A673 (cell line): Measurements from ENCODE around the gene PARP11. TPM values are rescaled to one million over a fixed set of nuclear protein-coding genes. Genes with fewer than 3 reads are reported as not detected.

Experiments used
- BruUV-seq: library from RNA; stranded (reverse); fragments of 400-500 nt; replicated peaks from 2 replicates; lab custom pipeline; 2021; lab: Mats Ljungman, UMichigan
- CTCF ChIA-PET: fragments of 300-600 bp; sonication (Branson Sonifier 250); formaldehyde crosslinking; loops from one replicate; lab custom pipeline; 2022; ENCODE audit warnings: antibody characterized with exemption; lab: Charles Lee
- POLR2A ChIA-PET: fragments of 300-600 bp; sonication (Branson Sonifier 250); formaldehyde crosslinking; loops from one replicate; lab custom pipeline; 2022; ENCODE audit warnings: antibody characterized with exemption; ENCODE audit not compliant: low non-redundant PET; lab: Charles Lee
- DNase-seq: peaks from one replicate; pipeline ENCODE4 v3.0.0-alpha.2; 2015; ENCODE audit warnings: low spot score
- H3K27ac ChIP-seq: fragments of 200-600 bp; sonication (generic); 2 replicates; pipeline ENCODE4 v1.5.1; 2016; ENCODE audit warnings: mixed run types, low read depth, mild to moderate bottlenecking, mixed read lengths, antibody characterized with exemption, low read length; ENCODE audit not compliant: poor library complexity, severe bottlenecking
- H3K27me3 ChIP-seq: fragments of 200-600 bp; sonication (generic); replicated peaks from 2 replicates; pipeline ENCODE4 v1.6.1; 2017; ENCODE audit warnings: mixed run types, low read depth, mild to moderate bottlenecking, mixed read lengths, antibody characterized with exemption, low read length; ENCODE audit not compliant: insufficient read depth, poor library complexity
- H3K36me3 ChIP-seq: fragments of 200-600 bp; sonication (generic); 2 replicates; pipeline ENCODE4 v1.6.1; 2016; ENCODE audit warnings: mixed run types, mild to moderate bottlenecking, mixed read lengths, antibody characterized with exemption, low read length; ENCODE audit not compliant: insufficient read depth, poor library complexity, severe bottlenecking
- H3K4me1 ChIP-seq: fragments of 200-600 bp; sonication (generic); 2 replicates; pipeline ENCODE4 v1.6.1; 2017; ENCODE audit warnings: mixed run types, mild to moderate bottlenecking, mixed read lengths, antibody characterized with exemption, low read length; ENCODE audit not compliant: insufficient read depth, poor library complexity, severe bottlenecking
- H3K4me3 ChIP-seq: fragments of 200-600 bp; sonication (generic); 2 replicates; pipeline ENCODE4 v1.5.1; 2016; ENCODE audit warnings: low read depth, mixed run types, mild to moderate bottlenecking, mixed read lengths, low read length; ENCODE audit not compliant: poor library complexity, severe bottlenecking
- H3K9me3 ChIP-seq: fragments of 200-600 bp; sonication (generic); 2 replicates; pipeline ENCODE4 v1.6.1; 2016; ENCODE audit warnings: mixed run types, low read depth, mild to moderate bottlenecking, mixed read lengths, antibody characterized with exemption, low read length; ENCODE audit not compliant: poor library complexity, severe bottlenecking
- CTCF ChIP-seq: fragments of 300-800, 200-600 bp; sonication (generic); conservative IDR thresholded peaks from 2 replicates; pipeline ENCODE4 v1.5.1; 2017; ENCODE audit warnings: low read depth, mild to moderate bottlenecking, antibody characterized with exemption, low read length, moderate library complexity, mixed read lengths
- EZH2 ChIP-seq: fragments of 200-600 bp; sonication (generic); IDR thresholded peaks from 2 replicates; pipeline ENCODE4 v1.6.1; 2017; ENCODE audit warnings: borderline replicate concordance, low read depth, mild to moderate bottlenecking, mixed read lengths, antibody characterized with exemption, low read length; ENCODE audit not compliant: poor library complexity, severe bottlenecking
- intact Hi-C: fragments of 100-400 bp; cut with micrococcal nuclease; formaldehyde crosslinking; loops from one replicate; pipeline ENCODE4 v1.10.0; 2022; ENCODE audit not compliant: unreplicated experiment
- total RNA-seq: library from RNA; stranded (reverse); gene quantifications from 2 replicates; pipeline ENCODE4 v1.2.3, GENCODE V29; 2021

The PARP11 gene
- total RNA-seq, 1 experiment from 2014 or later, result 7.7 TPM

DNA sequence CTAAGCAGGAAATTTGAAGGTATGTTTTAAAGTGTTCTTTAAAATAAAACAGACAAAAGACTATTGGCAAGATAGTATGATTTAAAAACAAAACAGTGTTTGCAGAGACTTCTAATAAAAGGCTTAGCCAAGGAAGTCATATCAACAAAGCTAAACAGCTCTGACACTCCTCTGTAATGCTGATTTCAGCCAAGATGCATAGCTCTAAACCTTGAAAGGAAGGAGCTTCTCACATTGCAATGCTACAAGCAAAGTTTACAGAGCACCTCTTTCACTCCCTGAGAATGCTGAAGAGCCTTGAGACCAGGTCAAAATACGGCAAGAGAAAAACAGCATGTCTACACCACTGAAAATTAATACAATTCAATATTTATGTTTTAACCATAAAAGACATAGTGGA lies 51.8 kb downstream of the PARP11 start:
- Histone ChIP-seq H3K27me3 (no peaks in the 10 kb centered on the region), H3K36me3 (no peaks in the 10 kb centered on the region), H3K4me3 (no peak overlapping the region), H3K9me3 (no peaks in the 10 kb centered on the region), H3K27ac (no peak overlapping the region), H3K4me1 (no peaks in the 10 kb centered on the region)
- ChIA-PET POLR2A (no interaction called here), CTCF (interaction anchor here (0.5 kb wide), 1 partner anchor 17 kb away, joined by 5 read pairs; no protein-coding TSS in a partner anchor)
- TF ChIP-seq EZH2, result no peak
- no peak for TF ChIP-seq CTCF
- intact Hi-C loops, result no loop called here
- DNase-seq, result no peak
- no TSS peak for BruUV-seq

- ChIA-PET POLR2A (no interaction called here), CTCF (no interaction called here)
- DNase-seq, result no peak
- H3K27me3 ChIP-seq, result no peaks in the 10 kb centered on the region
- no TSS peak for BruUV-seq
- H3K9me3 ChIP-seq, result no peaks in the 10 kb centered on the region
- H3K36me3 ChIP-seq, result no peaks in the 10 kb centered on the region
- intact Hi-C loops, result no loop called here
- no peak overlapping the region for H3K27ac ChIP-seq
- no peak for TF ChIP-seq EZH2
- TF ChIP-seq CTCF, result no peak
- H3K4me3 ChIP-seq, result no peak overlapping the region
- no peaks in the 10 kb centered on the region for H3K4me1 ChIP-seq
Observed at GRCh38 chr12:3820122-3820521, 53.1 kb downstream of the PARP11 start.

DNA sequence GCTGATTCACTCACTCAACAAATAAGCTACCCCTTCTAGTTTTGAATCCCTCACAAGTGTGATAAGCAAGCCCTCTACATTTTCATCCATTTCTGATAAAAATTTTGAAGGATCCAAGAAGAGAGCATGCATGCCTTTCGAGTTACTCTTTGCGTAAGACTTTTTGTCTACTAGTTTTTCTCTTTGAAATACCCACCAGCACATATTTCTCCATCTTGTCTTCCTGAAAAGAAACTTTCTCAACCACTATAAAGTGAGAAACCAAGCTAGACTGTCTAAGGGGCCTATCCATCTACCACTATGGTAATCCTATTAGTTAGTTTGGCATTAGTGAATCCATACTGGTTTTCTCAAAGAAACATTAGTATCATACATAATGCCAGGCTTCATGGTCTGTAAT lies 56.9 kb downstream of the PARP11 start:
- TF ChIP-seq EZH2 (no peak), CTCF (no peak)
- DNase-seq, result no peak
- ChIA-PET POLR2A (no interaction called here), CTCF (no interaction called here)
- Histone ChIP-seq H3K36me3 (no peaks in the 10 kb centered on the region), H3K4me1 (no peaks in the 10 kb centered on the region), H3K27ac (no peak overlapping the region), H3K4me3 (no peak overlapping the region), H3K27me3 (no peaks in the 10 kb centered on the region), H3K9me3 (no peaks in the 10 kb centered on the region)
- no TSS peak for BruUV-seq
- intact Hi-C loops, result no loop called here
